Measurements from ENCODE around the gene ADGRD1.

The ADGRD1 gene

GRCh38 chr12:131076791-131077747 lies 123.4 kb downstream of the ADGRD1 start:
- DNase-seq = no peak

DNA sequence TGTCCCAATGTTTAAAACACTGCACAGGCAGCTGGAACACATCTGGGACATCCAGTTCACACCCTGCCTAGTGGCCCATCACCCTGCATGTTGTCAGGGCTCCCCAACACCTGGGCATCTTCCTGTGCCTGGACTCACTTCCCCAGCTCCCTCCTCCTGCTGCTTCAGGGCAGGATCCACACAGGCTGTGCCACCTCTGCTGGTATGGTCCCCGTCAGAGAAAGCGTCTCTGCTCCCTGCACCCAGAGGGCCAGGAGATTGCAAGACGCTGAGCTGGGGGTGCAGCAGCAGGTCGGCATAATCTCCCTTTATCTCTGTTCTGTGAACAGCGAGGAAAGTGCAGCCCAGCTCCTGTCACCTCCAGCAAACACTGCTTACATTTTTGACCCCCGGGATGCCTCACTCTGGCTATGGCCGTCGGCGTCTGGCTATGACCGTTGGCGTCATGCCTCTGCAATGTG lies 124.3 kb downstream of the ADGRD1 start:
- no peak for DNase-seq

GRCh38 chr12:131082290-131083194 lies 128.8 kb downstream of the ADGRD1 start:
- no peak for DNase-seq

GRCh38 chr12:131084341-131085011 lies 130.8 kb downstream of the ADGRD1 start:
- DNase-seq = no peak

GRCh38 chr12:131085125-131085815 lies 131.6 kb downstream of the ADGRD1 start:
- no peak for DNase-seq

DNA sequence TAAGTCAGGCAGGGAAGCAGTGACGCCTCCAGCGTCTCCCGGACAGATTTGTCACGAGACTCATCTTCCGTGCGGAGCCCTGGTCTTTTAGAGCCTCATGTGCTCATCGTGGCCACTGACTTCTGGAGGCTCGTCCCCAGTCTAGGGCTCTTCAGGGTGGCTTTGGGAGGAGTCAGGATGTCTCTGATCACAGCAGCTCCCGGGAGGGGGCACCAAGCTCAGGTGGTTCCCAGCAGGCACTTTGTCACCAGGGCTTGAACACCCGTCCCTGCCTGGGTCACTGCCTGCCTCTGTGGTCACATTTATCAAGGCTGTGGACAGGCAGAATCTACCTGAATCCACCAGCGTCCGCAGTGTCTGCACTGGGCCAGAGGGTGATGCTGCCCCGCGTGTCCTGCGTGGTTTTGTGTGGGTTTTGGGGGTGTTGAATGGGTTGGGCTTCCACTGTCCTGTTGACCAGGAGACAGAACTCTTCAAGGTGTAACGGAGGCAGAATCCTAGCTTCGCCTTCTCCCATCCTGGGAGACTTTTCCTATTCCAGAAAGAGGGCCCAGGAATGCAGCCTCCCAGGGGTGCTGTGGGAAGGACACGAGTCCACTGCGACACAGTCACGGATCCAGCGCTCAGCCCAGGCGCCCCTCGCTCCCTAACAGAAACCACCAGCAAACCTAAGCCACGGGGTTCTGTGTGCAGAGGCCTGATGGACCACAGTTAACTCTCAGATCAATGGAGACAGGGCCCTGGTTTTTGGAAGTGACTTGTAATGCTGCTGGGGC lies 132.3 kb downstream of the ADGRD1 start:
- no peak for DNase-seq

GRCh38 chr12:131087302-131087818 lies 133.7 kb downstream of the ADGRD1 start:
- DNase-seq = no peak

DNA sequence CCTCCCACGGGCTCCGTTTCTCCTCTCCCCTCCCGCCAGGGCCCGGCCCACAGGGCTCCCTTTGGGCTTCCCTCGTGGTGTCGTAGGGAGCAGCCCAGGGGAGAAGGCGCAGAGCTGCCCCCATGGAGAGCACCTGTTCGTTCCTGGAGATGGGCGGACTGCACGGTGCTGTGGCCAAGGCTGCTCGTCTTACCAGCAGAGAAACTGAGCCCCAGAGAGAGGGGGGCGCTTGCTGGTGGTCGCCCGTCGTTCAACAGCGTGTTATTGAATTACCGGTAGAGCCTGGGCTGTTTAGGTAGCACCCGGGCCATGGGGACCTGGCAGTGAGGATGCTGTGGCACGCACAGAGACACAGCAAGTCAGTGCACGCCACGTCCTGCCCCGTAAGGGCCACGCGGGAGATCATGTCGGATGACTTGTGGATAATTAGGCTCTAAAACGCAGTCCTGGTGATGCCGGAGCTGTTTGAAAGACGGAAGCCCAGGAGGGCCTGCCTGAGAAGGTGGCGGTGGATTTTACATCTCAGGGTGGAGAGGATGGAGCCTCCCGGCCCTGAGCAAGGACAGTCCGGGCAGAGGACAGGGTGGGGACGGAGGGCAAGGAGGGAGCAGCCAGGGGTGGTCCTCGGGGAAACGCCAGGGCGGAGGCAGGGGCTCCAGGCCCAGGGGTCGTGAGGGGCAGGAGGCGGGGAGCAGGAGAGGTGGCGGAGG lies 134.4 kb downstream of the ADGRD1 start:
- no peak for DNase-seq

DNA sequence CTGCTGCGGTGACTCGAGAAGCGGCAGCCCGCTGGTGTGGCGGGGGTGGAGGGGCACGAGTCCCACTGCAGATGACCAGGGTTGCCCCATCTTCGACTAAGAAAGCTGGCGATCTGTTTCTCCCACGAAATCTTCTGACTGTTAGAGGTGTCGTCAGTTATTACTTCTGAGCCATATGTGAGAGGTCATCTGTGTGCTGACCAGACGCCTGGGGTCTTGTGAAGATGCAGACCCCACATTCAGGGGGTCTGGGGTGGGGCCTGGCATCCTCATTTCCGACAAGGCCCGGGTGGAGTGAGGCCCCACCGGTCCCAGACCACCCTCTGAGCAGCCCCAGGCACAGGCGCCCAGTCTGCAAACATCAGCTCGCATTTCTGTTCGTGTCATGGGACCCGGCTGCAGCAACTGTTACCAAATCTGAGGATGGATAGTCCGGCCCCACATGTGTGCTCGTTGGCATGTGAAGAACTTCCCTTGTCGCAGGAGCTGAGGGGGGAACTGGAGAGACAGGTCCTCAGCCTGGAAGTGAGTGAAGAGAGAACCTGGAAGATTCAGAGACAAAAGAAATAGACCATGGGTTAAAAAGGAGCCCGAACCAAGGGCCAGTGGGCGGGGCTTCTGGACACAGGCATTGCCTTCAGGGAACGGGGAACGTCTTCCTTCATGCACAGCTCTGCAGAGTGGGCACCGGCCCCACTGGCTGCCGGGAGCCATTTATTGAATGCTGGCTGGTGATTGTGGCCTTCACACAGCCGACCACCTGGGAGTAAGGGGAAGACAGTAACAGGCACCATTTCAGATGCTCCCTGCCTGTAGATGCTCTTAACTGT lies 135.2 kb downstream of the ADGRD1 start:
- no peak for DNase-seq

- DNase-seq = no peak
Measured at GRCh38 chr12:131089531-131090273, 136.0 kb downstream of the ADGRD1 start.

- no peak for DNase-seq
Measured at GRCh38 chr12:131090274-131091210, 136.8 kb downstream of the ADGRD1 start.

DNA sequence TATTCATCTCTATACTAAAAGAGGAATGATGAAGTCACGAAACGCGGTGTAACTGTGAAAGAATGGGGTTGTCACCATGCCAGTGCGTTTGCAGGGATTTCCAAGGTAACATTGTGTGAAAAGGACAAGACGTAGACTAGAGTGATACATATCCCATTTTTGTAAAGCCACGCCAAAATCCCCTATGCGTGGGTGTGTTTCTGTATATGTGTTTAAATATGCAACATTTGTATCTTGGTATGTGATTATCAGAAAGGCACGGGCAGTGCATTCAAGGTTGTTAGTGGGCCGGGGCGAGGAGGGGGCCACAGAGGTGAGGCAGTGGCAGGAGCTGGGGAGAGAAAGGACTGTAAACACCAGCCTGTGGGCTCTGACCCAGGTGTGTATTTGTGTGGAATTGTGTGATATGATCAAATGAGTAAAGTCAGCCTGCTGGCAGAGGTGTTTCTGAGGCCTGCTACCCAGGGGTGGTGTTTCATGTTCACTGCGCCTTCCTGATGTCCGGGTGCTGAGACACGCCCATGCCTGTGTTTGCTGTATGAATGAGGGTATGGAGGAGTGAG lies 137.8 kb downstream of the ADGRD1 start:
- no peak for DNase-seq

GRCh38 chr12:131091976-131092691 lies 138.4 kb downstream of the ADGRD1 start:
- no peak for DNase-seq

GRCh38 chr12:131092901-131093603 lies 139.3 kb downstream of the ADGRD1 start:
- no peak for DNase-seq

DNA sequence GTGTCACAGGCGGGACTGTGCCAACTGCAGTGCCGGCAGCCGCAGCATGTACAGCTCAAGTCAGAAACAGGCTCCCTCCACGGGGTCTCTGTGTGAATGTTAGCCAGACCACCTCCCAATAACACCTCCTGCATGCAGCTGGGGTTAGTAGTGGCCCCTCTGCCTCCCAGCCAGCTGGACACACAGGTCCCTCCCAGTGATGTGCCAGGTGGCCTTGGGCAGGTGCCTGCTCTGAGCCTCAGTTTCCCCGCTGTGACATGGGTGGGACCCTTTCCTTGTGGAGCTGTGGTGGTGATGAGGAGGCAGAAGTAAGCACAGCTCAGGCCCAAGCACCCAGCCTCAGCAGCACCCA lies 139.9 kb downstream of the ADGRD1 start:
- no peak for DNase-seq

Measured in hematopoietic multipotent progenitor cell treated with erythropoietin and hydrocortisone succinate and interleukin-3 and kit ligand, for 8 days (in vitro differentiated cells).